CD8-positive, alpha-beta memory T cell (primary cell): ENCODE results near the gene ENOX1. TPM values are rescaled to one million over a fixed set of nuclear protein-coding genes. Genes with fewer than 3 reads are reported as not detected.

Experiments
- CTCF ChIA-PET: fragments of 350-600 bp; sonication (Branson Sonifier 250); formaldehyde crosslinking; loops from one replicate; lab custom pipeline; 2021; ENCODE audit warnings: antibody characterized with exemption; lab: Charles Lee
- POLR2A ChIA-PET: fragments of 350-600 bp; sonication (Branson Sonifier 250); formaldehyde crosslinking; loops from one replicate; lab custom pipeline; 2021; ENCODE audit warnings: antibody characterized with exemption; lab: Charles Lee
- DNase-seq, 5 donors: peaks; one replicate each; pipeline versions ENCODE4 v3.0.0 to v3.0.0-alpha.2; 2020 to 2022; ENCODE audit warnings: mixed read lengths in 1 of 5
- H3K27ac ChIP-seq: one replicate; pipeline ENCODE4 v1.7.0; 2013; ENCODE audit warnings: low read depth, mild to moderate bottlenecking, low read length, moderate library complexity
- H3K27me3 ChIP-seq: 2 replicates; pipeline ENCODE4 v1.7.0; 2013; ENCODE audit warnings: low read length, mild to moderate bottlenecking; ENCODE audit not compliant: insufficient read depth, poor library complexity, severe bottlenecking
- H3K36me3 ChIP-seq: 2 replicates; pipeline ENCODE4 v1.7.0; 2013; ENCODE audit warnings: mild to moderate bottlenecking, low read length, moderate library complexity; ENCODE audit not compliant: insufficient read depth
- H3K4me1 ChIP-seq: 2 replicates; pipeline ENCODE4 v1.7.0; 2013; ENCODE audit warnings: mild to moderate bottlenecking, low read length, moderate library complexity; ENCODE audit not compliant: insufficient read depth
- H3K4me3 ChIP-seq: 2 replicates; pipeline ENCODE4 v1.7.0; 2013; ENCODE audit warnings: mild to moderate bottlenecking, low read length
- H3K9me3 ChIP-seq: 2 replicates; pipeline ENCODE4 v1.7.0; 2013; ENCODE audit warnings: mild to moderate bottlenecking, low read length
- H3K27ac Mint-ChIP-seq, 8 donors: one replicate each; pipeline ENCODE4 v1.8.0; 2020 to 2021; ENCODE audit warnings: mixed read lengths in 8 of 8, mild to moderate bottlenecking in 6 of 8, inconsistent platforms in 3 of 8, moderate library complexity in 3 of 8
- H3K27me3 Mint-ChIP-seq, 2 donors: one replicate each; pipeline ENCODE4 v1.8.0; 2020 to 2021; ENCODE audit warnings: mixed read lengths in 2 of 2, mild to moderate bottlenecking in 1 of 2, moderate library complexity in 1 of 2
- H3K36me3 Mint-ChIP-seq, 3 donors: one replicate each; pipeline ENCODE4 v1.8.0; 2020 to 2021; ENCODE audit warnings: mixed read lengths in 3 of 3, inconsistent platforms in 1 of 3, mild to moderate bottlenecking in 1 of 3
- H3K4me1 Mint-ChIP-seq, 3 donors: one replicate each; pipeline ENCODE4 v1.8.0; 2020 to 2021; ENCODE audit warnings: mixed read lengths in 3 of 3, inconsistent platforms in 1 of 3, mild to moderate bottlenecking in 1 of 3
- H3K4me3 Mint-ChIP-seq, 7 donors: one replicate each; pipeline ENCODE4 v1.8.0; 2020 to 2021; ENCODE audit warnings: mixed read lengths in 7 of 7, mild to moderate bottlenecking in 6 of 7, moderate library complexity in 4 of 7, inconsistent platforms in 2 of 7
- H3K9me3 Mint-ChIP-seq, 5 donors: one replicate each; pipeline ENCODE4 v1.8.0; 2020 to 2022; ENCODE audit warnings: mixed read lengths in 5 of 5, mild to moderate bottlenecking in 3 of 5, moderate library complexity in 2 of 5, inconsistent platforms in 1 of 5
- polyA plus RNA-seq: library from polyadenylated mRNA; unstranded; fragments of 300-500 nt; fragmentation: Illumina TruSeq; gene quantifications from one replicate; pipeline ENCODE4 v1.2.3, GENCODE V29; 2021
- total RNA-seq, 2 experiments: library from RNA; stranded (reverse); gene quantifications; one replicate each; pipeline ENCODE4 v1.2.3, GENCODE V29; 2021

ENOX1 gene
- total and polyA plus RNA-seq, 3 experiments from 2014 or later = 0.18 to 0.29 TPM; not detected in 1

- H3K4me1 ChIP-seq = peaks cover 5% of the 10 kb centered on the region
- no peaks in the 10 kb centered on the region for H3K27me3 ChIP-seq
- H3K4me3 ChIP-seq = no peak overlapping the region
- Mint-ChIP-seq H3K27ac (no peak overlapping the region), H3K27me3 (peaks cover 21 to 48% of the 10 kb centered on the region in 2 donors), H3K4me1 (peaks cover 2 to 7% (median 7%) of the 10 kb centered on the region in 3 donors), H3K36me3 (no peaks in the 10 kb centered on the region), H3K9me3 (peaks cover 8 to 14% (median 14%) of the 10 kb centered on the region in 5 donors), H3K4me3 (no peak overlapping the region)
- ChIA-PET CTCF (interaction anchor here (1.6 kb wide), 1 partner anchor 9 kb away, joined by 3 read pairs; no protein-coding TSS in a partner anchor), POLR2A (no interaction called here)
- no peak overlapping the region for H3K27ac ChIP-seq
- H3K9me3 ChIP-seq = no peaks in the 10 kb centered on the region
- no peaks in the 10 kb centered on the region for H3K36me3 ChIP-seq
- no peak for DNase-seq
Observed at GRCh38 chr13:43376596-43376995, 410.2 kb downstream of the ENOX1 start.

GRCh38 chr13:43375797-43376465, 410.8 kb downstream of the ENOX1 start:
- no peak overlapping the region for H3K27ac ChIP-seq
- peaks cover 5% of the 10 kb centered on the region for H3K4me1 ChIP-seq
- H3K36me3 ChIP-seq = no peaks in the 10 kb centered on the region
- no peak overlapping the region for H3K4me3 Mint-ChIP-seq
- DNase-seq = no peak
- peaks cover 8 to 14% (median 14%) of the 10 kb centered on the region in 5 donors for H3K9me3 Mint-ChIP-seq
- H3K4me3 ChIP-seq = no peak overlapping the region
- H3K27me3 Mint-ChIP-seq = peaks cover 21 to 48% of the 10 kb centered on the region in 2 donors
- no peaks in the 10 kb centered on the region for H3K27me3 ChIP-seq
- CTCF ChIA-PET = no interaction called here
- no peak overlapping the region for H3K27ac Mint-ChIP-seq
- POLR2A ChIA-PET = no interaction called here
- H3K36me3 Mint-ChIP-seq = no peaks in the 10 kb centered on the region
- no peaks in the 10 kb centered on the region for H3K9me3 ChIP-seq
- peaks cover 2 to 7% (median 7%) of the 10 kb centered on the region in 3 donors for H3K4me1 Mint-ChIP-seq

- ChIA-PET CTCF (no interaction called here), POLR2A (no interaction called here)
- Mint-ChIP-seq H3K9me3 (peaks cover 5 to 12% (median 10%) of the 10 kb centered on the region in 5 donors), H3K27ac (no peak overlapping the region), H3K4me1 (peaks cover 2 to 7% (median 7%) of the 10 kb centered on the region in 3 donors), H3K4me3 (no peak overlapping the region), H3K36me3 (no peaks in the 10 kb centered on the region), H3K27me3 (peaks cover 21 to 46% of the 10 kb centered on the region in 2 donors)
- H3K36me3 ChIP-seq = no peaks in the 10 kb centered on the region
- no peak overlapping the region for H3K4me3 ChIP-seq
- H3K9me3 ChIP-seq = no peaks in the 10 kb centered on the region
- no peak for DNase-seq
- H3K27ac ChIP-seq = no peak overlapping the region
- peaks cover 5% of the 10 kb centered on the region for H3K4me1 ChIP-seq
- no peaks in the 10 kb centered on the region for H3K27me3 ChIP-seq
Observed at GRCh38 chr13:43374621-43375020, 412.2 kb downstream of the ENOX1 start.

- ChIA-PET POLR2A (no interaction called here), CTCF (no interaction called here)
- no peak overlapping the region for H3K4me3 ChIP-seq
- no peaks in the 10 kb centered on the region for H3K36me3 Mint-ChIP-seq
- H3K4me1 ChIP-seq = peaks cover 9% of the 10 kb centered on the region
- no peak for DNase-seq
- H3K4me1 Mint-ChIP-seq = peaks cover 5 to 16% (median 15%) of the 10 kb centered on the region in 3 donors
- no peak overlapping the region for H3K27ac ChIP-seq
- H3K36me3 ChIP-seq = no peaks in the 10 kb centered on the region
- H3K9me3 Mint-ChIP-seq = peaks cover 0 to 4% (median 0%) of the 10 kb centered on the region in 5 donors
- H3K9me3 ChIP-seq = no peaks in the 10 kb centered on the region
- H3K27me3 ChIP-seq = no peaks in the 10 kb centered on the region
- H3K27me3 Mint-ChIP-seq = peaks cover 14 to 37% of the 10 kb centered on the region in 2 donors
- H3K27ac Mint-ChIP-seq = no peak overlapping the region
- no peak overlapping the region for H3K4me3 Mint-ChIP-seq
Observed at GRCh38 chr13:43373400-43373799, 413.4 kb downstream of the ENOX1 start.

DNA sequence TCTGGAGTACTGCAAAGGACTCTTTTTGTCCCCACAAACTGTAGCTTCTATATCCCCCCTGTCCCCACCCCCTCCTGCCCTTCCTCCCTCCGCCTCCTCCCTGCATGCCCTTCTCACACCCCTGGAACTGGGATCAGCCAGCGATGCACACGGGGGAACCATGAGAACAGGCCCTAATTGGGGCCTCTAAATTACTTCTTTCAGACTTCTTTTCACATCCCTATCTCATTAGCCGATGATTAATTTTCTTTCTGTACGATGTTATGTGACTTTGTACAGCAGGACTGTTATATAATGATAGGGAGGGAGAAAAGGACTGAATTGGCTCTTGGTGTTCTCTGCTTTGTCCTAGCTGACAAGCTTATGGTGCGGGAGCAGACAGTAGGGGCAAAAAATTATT, 415.9 kb downstream of the ENOX1 start:
- no peak overlapping the region for H3K27ac Mint-ChIP-seq
- no peak overlapping the region for H3K4me3 Mint-ChIP-seq
- no peaks in the 10 kb centered on the region for H3K36me3 Mint-ChIP-seq
- peaks cover 17 to 29% (median 29%) of the 10 kb centered on the region in 3 donors for H3K4me1 Mint-ChIP-seq
- Histone ChIP-seq H3K4me3 (no peak overlapping the region), H3K27me3 (no peaks in the 10 kb centered on the region), H3K27ac (no peak overlapping the region), H3K36me3 (no peaks in the 10 kb centered on the region), H3K4me1 (peaks cover 11% of the 10 kb centered on the region), H3K9me3 (no peaks in the 10 kb centered on the region)
- no peaks in the 10 kb centered on the region for H3K9me3 Mint-ChIP-seq
- peaks cover 7 to 18% of the 10 kb centered on the region in 2 donors for H3K27me3 Mint-ChIP-seq
- no peak for DNase-seq
- CTCF ChIA-PET = no interaction called here
- POLR2A ChIA-PET = no interaction called here

DNA sequence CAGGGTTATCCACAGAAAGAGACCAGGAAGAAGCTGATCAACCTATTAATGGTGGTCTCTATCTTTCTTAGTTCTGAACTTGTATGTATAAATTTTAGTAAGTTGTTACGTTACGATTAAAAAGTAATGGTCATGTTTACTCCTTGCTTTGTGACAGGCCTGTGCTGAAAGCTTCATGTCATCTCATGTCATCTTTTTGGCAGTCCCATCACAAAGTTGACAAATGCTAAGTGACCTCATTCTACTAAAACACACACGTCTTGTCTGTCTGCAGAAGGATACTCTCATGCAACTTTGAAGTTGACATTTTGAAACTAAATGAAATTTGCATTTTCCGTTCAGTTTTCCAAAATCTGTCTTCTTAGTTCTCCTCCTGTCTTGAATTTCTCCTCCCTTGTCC, 417.5 kb downstream of the ENOX1 start:
- DNase-seq = no peak
- Histone ChIP-seq H3K4me1 (peaks cover 11% of the 10 kb centered on the region), H3K4me3 (no peak overlapping the region), H3K27me3 (no peaks in the 10 kb centered on the region), H3K36me3 (no peaks in the 10 kb centered on the region), H3K9me3 (no peaks in the 10 kb centered on the region), H3K27ac (no peak overlapping the region)
- H3K9me3 Mint-ChIP-seq = no peaks in the 10 kb centered on the region
- CTCF ChIA-PET = no interaction called here
- peaks cover 5 to 11% of the 10 kb centered on the region in 2 donors for H3K27me3 Mint-ChIP-seq
- peaks cover 17 to 29% (median 29%) of the 10 kb centered on the region in 3 donors for H3K4me1 Mint-ChIP-seq
- H3K4me3 Mint-ChIP-seq = peak overlapping the region in 3 of 7 donors; percentile 8 to 83 (median 49)
- no peaks in the 10 kb centered on the region for H3K36me3 Mint-ChIP-seq
- POLR2A ChIA-PET = no interaction called here
- H3K27ac Mint-ChIP-seq = peak overlapping the region in 1 of 8 donors; percentile 30

DNA sequence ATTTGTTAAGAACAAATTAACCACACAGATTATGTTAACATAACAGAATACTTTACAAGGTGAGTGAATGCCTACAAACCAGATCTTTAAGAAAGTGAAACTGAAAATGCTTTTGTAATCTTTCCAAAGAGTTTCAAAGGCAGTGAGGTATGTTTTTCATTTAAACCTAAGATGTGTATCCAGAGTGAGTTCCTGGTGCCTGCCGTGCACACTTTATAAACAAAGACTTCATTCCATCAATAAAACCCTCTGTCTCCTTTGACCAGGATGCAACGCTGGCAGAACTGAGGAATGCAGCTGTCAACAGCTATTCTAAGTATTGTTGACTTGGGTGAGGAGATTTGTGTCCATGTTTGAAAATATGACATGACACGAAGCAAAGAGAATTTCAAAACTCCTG, 418.8 kb downstream of the ENOX1 start:
- H3K27ac Mint-ChIP-seq = peak overlapping the region in 7 of 8 donors; percentile 29 to 84 (median 75)

GRCh38 chr13:43365039-43365344, 421.8 kb downstream of the ENOX1 start:
- no peak overlapping the region for H3K4me3 Mint-ChIP-seq
- no peaks in the 10 kb centered on the region for H3K9me3 ChIP-seq
- no peaks in the 10 kb centered on the region for H3K9me3 Mint-ChIP-seq
- H3K27me3 Mint-ChIP-seq = no peaks in the 10 kb centered on the region
- H3K27ac ChIP-seq = no peak overlapping the region
- H3K4me3 ChIP-seq = no peak overlapping the region
- H3K27ac Mint-ChIP-seq = no peak overlapping the region
- H3K36me3 ChIP-seq = no peaks in the 10 kb centered on the region
- peaks cover 15 to 23% (median 22%) of the 10 kb centered on the region in 3 donors for H3K4me1 Mint-ChIP-seq
- CTCF ChIA-PET = no interaction called here
- POLR2A ChIA-PET = no interaction called here
- H3K4me1 ChIP-seq = peaks cover 7% of the 10 kb centered on the region
- H3K27me3 ChIP-seq = no peaks in the 10 kb centered on the region
- no peaks in the 10 kb centered on the region for H3K36me3 Mint-ChIP-seq
- DNase-seq = no peak

More for the DNA sequence above, 418.8 kb downstream of the ENOX1 start:
- Mint-ChIP-seq H3K4me1 (peaks cover 17 to 29% (median 29%) of the 10 kb centered on the region in 3 donors), H3K36me3 (no peaks in the 10 kb centered on the region), H3K4me3 (peak overlapping the region; percentile 29 to 83 (median 66)), H3K27me3 (peaks cover 3 to 7% of the 10 kb centered on the region in 2 donors), H3K9me3 (no peaks in the 10 kb centered on the region)
- peaks cover 11% of the 10 kb centered on the region for H3K4me1 ChIP-seq
- no peak overlapping the region for H3K27ac ChIP-seq
- no peaks in the 10 kb centered on the region for H3K36me3 ChIP-seq
- DNase-seq = no peak
- ChIA-PET POLR2A (no interaction called here), CTCF (interaction anchor here (1.1 kb wide), 1 partner anchor 9 kb away, joined by 3 read pairs; no protein-coding TSS in a partner anchor)
- H3K4me3 ChIP-seq = peak overlapping the region; percentile 55
- no peaks in the 10 kb centered on the region for H3K27me3 ChIP-seq
- H3K9me3 ChIP-seq = no peaks in the 10 kb centered on the region
